GM12878 (cell line): ENCODE results near the gene FLT3LG. TPM values are rescaled to one million over a fixed set of nuclear protein-coding genes. Genes with fewer than 3 reads are reported as not detected.

Experiments used
- ATAC-seq: fragments of 200-7000 bp; cut with Tn5 transposase; 3 replicates; pipeline ENCODE4 v1.9.1; 2020; ENCODE audit warnings: mild to moderate bottlenecking, moderate library complexity
- BruUV-seq: library from RNA; stranded (reverse); fragments of 400-500 nt; replicated peaks from 2 replicates; lab custom pipeline; 2021; lab: Mats Ljungman, UMichigan
- CTCF ChIA-PET: fragments of 300-600 bp; sonication (Branson Sonifier 250); formaldehyde crosslinking; extraction: SDS; loops from one replicate; lab custom pipeline; 2021; ENCODE audit warnings: inconsistent platforms; lab: Yijun Ruan, JAX
- POLR2A ChIA-PET: fragments of 350-600 bp; formaldehyde crosslinking; extraction: SDS; loops from one replicate; lab custom pipeline; 2021; ENCODE audit warnings: inconsistent platforms; lab: Charles Lee
- RAD21 ChIA-PET: fragments of 300-600 bp; sonication (Branson Sonifier 250); formaldehyde crosslinking; loops from one replicate; lab custom pipeline; 2023; ENCODE audit warnings: antibody characterized with exemption; ENCODE audit not compliant: unreplicated experiment; lab: Charles Lee
- SMC1A ChIA-PET: fragments of 300-600 bp; sonication (Branson Sonifier 250); formaldehyde crosslinking; loops from one replicate; lab custom pipeline; 2023; ENCODE audit not compliant: unreplicated experiment, uncharacterized antibody; lab: Charles Lee
- DNase-seq: peaks from one replicate; pipeline ENCODE4 v3.0.0-alpha.2; 2011; ENCODE audit warnings: low read depth, low spot score
- FAIRE-seq: peaks from 3 replicates; lab custom pipeline; 2011; peaks lifted over from hg19 to GRCh38; lab: Jason Lieb, UNC
- H2AFZ ChIP-seq: 2 replicates; pipeline ENCODE4 v1.6.0; 2011; ENCODE audit warnings: low read depth, low read length, control low read depth; ENCODE audit not compliant: control insufficient read depth
- H3K27ac ChIP-seq: 2 replicates; pipeline ENCODE4 v1.5.1; 2011; ENCODE audit warnings: control low read depth; ENCODE audit not compliant: control insufficient read depth, insufficient read depth
- H3K27me3 ChIP-seq, 2 experiments: replicated peaks in 1 of 2; 2 replicates each; pipeline versions ENCODE4 v1.6.0 to v1.6.1; 2011; ENCODE audit warnings: low read length in 1 of 2; ENCODE audit not compliant: control insufficient read depth in 2 of 2, insufficient read depth in 2 of 2
- H3K36me3 ChIP-seq, 2 experiments: 2 replicates each; pipeline ENCODE4 v1.5.1; 2011; ENCODE audit warnings: low read length in 1 of 2; ENCODE audit not compliant: control insufficient read depth in 2 of 2, insufficient read depth in 2 of 2
- H3K4me1 ChIP-seq: 2 replicates; pipeline ENCODE4 v1.6.1; 2011; ENCODE audit warnings: mild to moderate bottlenecking, low read length, moderate library complexity, mixed read lengths; ENCODE audit not compliant: control insufficient read depth, insufficient read depth
- H3K4me2 ChIP-seq: 2 replicates; pipeline ENCODE4 v1.6.0; 2011; ENCODE audit warnings: control low read depth; ENCODE audit not compliant: control insufficient read depth, insufficient read depth
- H3K4me3 ChIP-seq: fragments of 200-600 bp; sonication (generic); 2 replicates; pipeline ENCODE4 v1.5.1; 2016
- H3K79me2 ChIP-seq: 2 replicates; pipeline ENCODE4 v1.6.0; 2011; ENCODE audit warnings: low read length; ENCODE audit not compliant: control insufficient read depth, insufficient read depth
- H3K9ac ChIP-seq: 2 replicates; pipeline ENCODE4 v1.8.0; 2011; ENCODE audit warnings: low read length, control low read depth, mixed read lengths; ENCODE audit not compliant: control insufficient read depth, insufficient read depth
- H3K9me3 ChIP-seq: replicated peaks from 3 replicates; pipeline ENCODE4 v1.5.1; 2011; ENCODE audit warnings: mild to moderate bottlenecking, low read length; ENCODE audit not compliant: control insufficient read depth, insufficient read depth
- H4K20me1 ChIP-seq: 2 replicates; pipeline ENCODE4 v1.6.0; 2011; ENCODE audit not compliant: control insufficient read depth, insufficient read depth
- HCFC1 ChIP-seq: fragments of 150-350 bp; IDR thresholded peaks from 2 replicates; pipeline ENCODE4 v1.6.1; 2014; ENCODE audit warnings: low read length
- IRF4 ChIP-seq: IDR thresholded peaks from 2 replicates; pipeline ENCODE4 v1.6.1; 2011; ENCODE audit warnings: low read depth, low read length
- KDM1A ChIP-seq: fragments of 200-600 bp; sonication (generic); IDR thresholded peaks from 2 replicates; pipeline ENCODE4 v1.6.1; 2016; ENCODE audit warnings: borderline replicate concordance
- MAX ChIP-seq: IDR thresholded peaks from 2 replicates; pipeline ENCODE4 v1.6.1; 2012; ENCODE audit warnings: low read depth, low read length, improper control_type of control experiment
- NFYA ChIP-seq: IDR thresholded peaks from 2 replicates; pipeline ENCODE4 v1.6.1; 2011; ENCODE audit warnings: low read depth, mild to moderate bottlenecking, low read length, improper control_type of control experiment, borderline replicate concordance
- NR2C2 ChIP-seq: IDR thresholded peaks from 2 replicates; pipeline ENCODE4 v1.6.1; 2011; ENCODE audit warnings: borderline replicate concordance, low read depth; ENCODE audit not compliant: control insufficient read depth, insufficient read length
- PBX3 ChIP-seq: IDR thresholded peaks from 2 replicates; pipeline ENCODE4 v1.6.1; 2011; ENCODE audit warnings: mild to moderate bottlenecking, low read depth, low read length, moderate library complexity; ENCODE audit not compliant: insufficient replicate concordance
- SIX5 ChIP-seq: IDR thresholded peaks from 2 replicates; pipeline ENCODE4 v1.6.1; 2011; ENCODE audit warnings: mild to moderate bottlenecking, low read depth, low read length, moderate library complexity; ENCODE audit not compliant: severe bottlenecking
- SKIL ChIP-seq: fragments of 450-650 bp; IDR thresholded peaks from 2 replicates; pipeline ENCODE4 v1.6.1; 2017; ENCODE audit warnings: mild to moderate bottlenecking, low read depth, inconsistent platforms; ENCODE audit not compliant: poor library complexity, severe bottlenecking
- SMC3 ChIP-seq: IDR thresholded peaks from 2 replicates; pipeline ENCODE4 v1.6.1; 2011; ENCODE audit warnings: low read length, improper control_type of control experiment, borderline replicate concordance
- USF2 ChIP-seq: IDR thresholded peaks from 2 replicates; pipeline ENCODE4 v1.6.1; 2011; ENCODE audit warnings: low read depth, low read length, improper control_type of control experiment, borderline replicate concordance
- YY1 ChIP-seq: IDR thresholded peaks from 2 replicates; pipeline ENCODE4 v1.6.1; 2011; ENCODE audit warnings: low read depth, mild to moderate bottlenecking, low read length
- ZBTB40 ChIP-seq: fragments of 450-650 bp; IDR thresholded peaks from 2 replicates; pipeline ENCODE4 v1.6.1; 2016; ENCODE audit warnings: mild to moderate bottlenecking, moderate library complexity, borderline replicate concordance
- ZNF217 ChIP-seq: fragments of 450-650 bp; IDR thresholded peaks from 2 replicates; pipeline ENCODE4 v1.6.1; 2017; ENCODE audit warnings: antibody characterized with exemption, mild to moderate bottlenecking
- ZNF384 ChIP-seq: IDR thresholded peaks from 2 replicates; pipeline ENCODE4 v1.6.1; 2012; ENCODE audit warnings: low read depth, mild to moderate bottlenecking, low read length, improper control_type of control experiment, borderline replicate concordance
- WGBS: methylation state at CpG from one replicate; pipeline ENCODE4 v1.1.6; 2016; ENCODE audit warnings: low lambda C conversion rate; ENCODE audit not compliant: insufficient replicate concordance, insufficient coverage; ENCODE audit errors: missing lambda C conversion rate; 5-methylcytosine and 5-hydroxymethylcytosine counted together
- in situ Hi-C: fragments of 300-500 bp; cut with MboI; formaldehyde crosslinking; loops from 9 replicates; pipeline ENCODE4 v1.14.3; 2018; ENCODE audit warnings: mixed read lengths
- intact Hi-C: fragments of 100-400 bp; cut with micrococcal nuclease; formaldehyde crosslinking; loops from one replicate; pipeline ENCODE4 v1.14.2; 2022; ENCODE audit not compliant: unreplicated experiment
- polyA plus RNA-seq, 11 experiments: library from polyadenylated mRNA; depleted of rRNA in 4 of 11; unstranded in 6 of 11; stranded (reverse) in 5 of 11; fragments of >200 nt; fragmentation: Nextera tagmentation in 4 of 11; fragmentation: Illumina TruSeq in 1 of 11; extraction: Ambion mirVana in 4 of 11; extraction: Trizol in 1 of 11; gene quantifications; 1 replicate in 1 of 11; 2 replicates in 10 of 11; pipeline versions ENCODE4 v1.2.1 to v1.2.3, GENCODE V29; 2011 to 2016; ENCODE audit warnings: inconsistent platforms in 2 of 11, missing spikeins in 2 of 11, low read depth in 1 of 11
- total RNA-seq, 4 experiments: library from RNA; depleted of rRNA in 3 of 4; stranded (reverse); fragments of >200 nt in 3 of 4; fragmentation: Illumina TruSeq in 1 of 4; extraction: Trizol in 1 of 4; gene quantifications; 2 replicates each; pipeline versions ENCODE4 v1.2.1 to v1.2.3, GENCODE V29; 2013 to 2021

The FLT3LG gene
- total and polyA plus RNA-seq, 10 of the 15 experiments (the other 5 are each of a cell fraction or from before 2014, with no cell fraction given) = 0.68 to 13.1 (median 4.3) TPM

- CTCF ChIA-PET = interaction anchor here (1.4 to 4.9 kb wide), 3 partner anchors 10 to 111 kb away, joined by 4 to 31 read pairs (median 20); partner anchors contain the start of gene FLT3LG
- TF ChIP-seq MAX (no peak), ZBTB40 (no peak), ZNF384 (no peak), ZNF217 (no peak), SKIL (no peak), NFYA (no peak), KDM1A (no peak), IRF4 (no peak), YY1 (peak; percentile 51; the same call in 1 of the 2 replicates), USF2 (no peak), PBX3 (no peak), SMC3 (no peak), NR2C2 (no peak), HCFC1 (peak; percentile 42; the same call in 1 of the 2 replicates), SIX5 (peak; percentile 40)
- TF ChIP-seq, all 136 proteins: peak for 3
- peaks cover 5% of the 10 kb centered on the region for H3K79me2 ChIP-seq
- ATAC-seq = 0 out of 3 replicates have a peak, but pooled peaks have one; percentile 28
- no peak overlapping the region for H3K27ac ChIP-seq
- no peaks in the 10 kb centered on the region for H4K20me1 ChIP-seq
- DNase-seq = no peak
- no peak overlapping the region for H2AFZ ChIP-seq
- H3K27me3 ChIP-seq = no peaks in the 10 kb centered on the region
- 92% methylated on average over 12 of the region's 12 CpGs for WGBS
- POLR2A ChIA-PET = interaction anchor here (0.6 to 2.7 kb wide), 3 partner anchors 11 to 408 kb away, joined by 3 to 15 read pairs (median 4); partner anchors contain the start of gene PNKP
- no TSS peak for BruUV-seq
- FAIRE-seq = no peak
- peaks cover 22% of the 10 kb centered on the region for H3K4me1 ChIP-seq
- no peak overlapping the region for H3K9ac ChIP-seq
- intact Hi-C loops = no loop called here
- peaks cover 0 to 5% of the 10 kb centered on the region in 2 experiments for H3K36me3 ChIP-seq
- SMC1A ChIA-PET = interaction anchor here (9.0 kb wide), 1 partner anchor 10 kb away, joined by 53 read pairs; no protein-coding TSS in a partner anchor
- RAD21 ChIA-PET = no interaction called here
- H3K4me3 ChIP-seq = no peak overlapping the region
- no peaks in the 10 kb centered on the region for H3K9me3 ChIP-seq
- no peak overlapping the region for H3K4me2 ChIP-seq
- in situ Hi-C loops = no loop called here
Observed at GRCh38 chr19:49459388-49459787, 14.6 kb upstream of the FLT3LG start.
